Stimulated activated CD8-positive, alpha-beta memory T cell treated with anti-CD3 and anti-CD28 coated beads, Interleukin-15, amount 100 ng/mL, for 4 hours (primary cell): Measurements from ENCODE around the gene RNF207.

Source experiments
- DNase-seq, 2 donors: peaks; one replicate each; pipeline ENCODE4 v3.0.0-alpha.2; 2020; ENCODE audit warnings: low read depth in 2 of 2

RNF207 gene

DNA sequence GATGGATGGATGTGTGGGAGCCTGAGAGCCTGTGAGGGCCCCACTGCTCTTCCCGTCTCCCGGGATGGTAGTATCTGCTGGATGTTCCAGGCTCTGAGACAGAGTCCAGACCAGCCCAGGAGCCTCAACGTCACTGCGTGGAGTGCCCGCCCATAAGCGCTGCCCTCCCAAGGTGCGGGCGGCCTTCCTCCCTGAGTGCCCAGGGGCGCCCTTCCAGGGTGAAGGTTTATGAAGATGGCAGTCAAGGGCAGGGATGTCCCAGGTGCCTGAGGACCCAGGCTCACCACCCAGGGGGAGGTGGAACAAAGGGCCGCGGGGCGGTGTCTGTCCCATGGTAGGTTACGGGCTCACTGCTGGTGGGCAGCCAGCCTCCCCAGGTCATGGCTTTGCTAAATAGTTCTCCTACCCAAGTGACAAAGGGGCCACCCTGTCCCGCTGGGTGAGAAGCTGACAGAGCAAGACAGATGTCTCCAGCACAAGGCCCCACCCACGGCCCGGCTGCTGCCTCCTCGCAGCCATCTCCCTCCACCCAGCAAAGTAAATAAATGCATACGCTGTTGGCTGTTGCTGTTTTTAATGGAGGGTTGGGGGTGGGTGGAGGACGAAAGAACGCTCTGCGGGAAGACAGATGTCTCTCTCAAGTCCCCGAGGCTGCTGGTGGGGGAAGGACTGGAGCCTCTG, 63.9 kb downstream of the RNF207 start:
- no peak for DNase-seq

DNA sequence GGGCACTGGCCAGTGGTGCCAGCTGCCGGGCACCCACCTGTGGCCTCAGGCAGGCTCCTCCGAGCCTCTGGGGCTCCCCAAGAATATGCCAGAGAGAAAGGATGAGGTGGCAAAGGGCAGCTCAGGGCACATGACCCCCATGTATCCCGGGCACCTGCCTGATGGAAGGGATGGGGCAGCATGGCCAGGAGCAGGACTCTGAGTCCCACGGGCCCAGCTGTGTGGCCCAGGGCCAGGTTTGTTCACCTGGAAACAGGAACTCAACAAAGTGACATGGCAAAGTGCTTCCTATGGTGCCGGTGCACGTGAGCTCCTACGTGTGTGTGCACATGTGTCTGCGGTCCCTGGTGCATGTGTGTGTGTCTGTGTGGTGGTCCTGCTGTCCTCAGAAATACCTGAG, 64.5 kb downstream of the RNF207 start:
- no peak for DNase-seq
